GM10266 (cell line): ENCODE measurements around the gene CCND2.
A peak's percentile ranks its signal among the peaks of the same experiment; 100 is the strongest.

Experiments used
- DNase-seq: peaks from one replicate; pipeline ENCODE4 v3.0.0; 2012; ENCODE audit errors: extremely low spot score
- TF ChIP-seq, protein P1 (sequence below): IDR thresholded peaks from 2 replicates; pipeline ENCODE4 v1.5.1; 2012; ENCODE audit warnings: mild to moderate bottlenecking, low read depth; ENCODE audit not compliant: control insufficient read depth, insufficient read depth; ENCODE audit errors: missing control alignments

The CCND2 gene

DNA sequence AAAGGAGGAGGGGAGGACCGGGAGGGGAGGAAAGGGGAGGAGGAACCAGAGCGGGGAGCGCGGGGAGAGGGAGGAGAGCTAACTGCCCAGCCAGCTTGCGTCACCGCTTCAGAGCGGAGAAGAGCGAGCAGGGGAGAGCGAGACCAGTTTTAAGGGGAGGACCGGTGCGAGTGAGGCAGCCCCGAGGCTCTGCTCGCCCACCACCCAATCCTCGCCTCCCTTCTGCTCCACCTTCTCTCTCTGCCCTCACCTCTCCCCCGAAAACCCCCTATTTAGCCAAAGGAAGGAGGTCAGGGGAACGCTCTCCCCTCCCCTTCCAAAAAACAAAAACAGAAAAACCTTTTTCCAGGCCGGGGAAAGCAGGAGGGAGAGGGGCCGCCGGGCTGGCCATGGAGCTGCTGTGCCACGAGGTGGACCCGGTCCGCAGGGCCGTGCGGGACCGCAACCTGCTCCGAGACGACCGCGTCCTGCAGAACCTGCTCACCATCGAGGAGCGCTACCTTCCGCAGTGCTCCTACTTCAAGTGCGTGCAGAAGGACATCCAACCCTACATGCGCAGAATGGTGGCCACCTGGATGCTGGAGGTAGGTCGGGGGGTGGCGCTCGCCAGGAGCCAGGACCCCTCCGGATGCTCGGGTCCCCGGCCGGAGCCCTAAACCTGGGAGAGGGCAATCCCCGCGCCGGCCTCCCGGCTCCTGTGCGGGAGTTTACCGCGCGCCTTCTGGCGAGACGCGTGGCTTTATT is at the start of gene CCND2:
Gene CCND2 (plus strand): TSS at position 111 of the 744 bp plus-strand sequence. CDS start 279 bp downstream, at position 390.
- TF ChIP-seq, protein P1, sequence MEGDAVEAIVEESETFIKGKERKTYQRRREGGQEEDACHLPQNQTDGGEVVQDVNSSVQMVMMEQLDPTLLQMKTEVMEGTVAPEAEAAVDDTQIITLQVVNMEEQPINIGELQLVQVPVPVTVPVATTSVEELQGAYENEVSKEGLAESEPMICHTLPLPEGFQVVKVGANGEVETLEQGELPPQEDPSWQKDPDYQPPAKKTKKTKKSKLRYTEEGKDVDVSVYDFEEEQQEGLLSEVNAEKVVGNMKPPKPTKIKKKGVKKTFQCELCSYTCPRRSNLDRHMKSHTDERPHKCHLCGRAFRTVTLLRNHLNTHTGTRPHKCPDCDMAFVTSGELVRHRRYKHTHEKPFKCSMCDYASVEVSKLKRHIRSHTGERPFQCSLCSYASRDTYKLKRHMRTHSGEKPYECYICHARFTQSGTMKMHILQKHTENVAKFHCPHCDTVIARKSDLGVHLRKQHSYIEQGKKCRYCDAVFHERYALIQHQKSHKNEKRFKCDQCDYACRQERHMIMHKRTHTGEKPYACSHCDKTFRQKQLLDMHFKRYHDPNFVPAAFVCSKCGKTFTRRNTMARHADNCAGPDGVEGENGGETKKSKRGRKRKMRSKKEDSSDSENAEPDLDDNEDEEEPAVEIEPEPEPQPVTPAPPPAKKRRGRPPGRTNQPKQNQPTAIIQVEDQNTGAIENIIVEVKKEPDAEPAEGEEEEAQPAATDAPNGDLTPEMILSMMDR, result no peak
- peak; percentile 84 for DNase-seq

DNA sequence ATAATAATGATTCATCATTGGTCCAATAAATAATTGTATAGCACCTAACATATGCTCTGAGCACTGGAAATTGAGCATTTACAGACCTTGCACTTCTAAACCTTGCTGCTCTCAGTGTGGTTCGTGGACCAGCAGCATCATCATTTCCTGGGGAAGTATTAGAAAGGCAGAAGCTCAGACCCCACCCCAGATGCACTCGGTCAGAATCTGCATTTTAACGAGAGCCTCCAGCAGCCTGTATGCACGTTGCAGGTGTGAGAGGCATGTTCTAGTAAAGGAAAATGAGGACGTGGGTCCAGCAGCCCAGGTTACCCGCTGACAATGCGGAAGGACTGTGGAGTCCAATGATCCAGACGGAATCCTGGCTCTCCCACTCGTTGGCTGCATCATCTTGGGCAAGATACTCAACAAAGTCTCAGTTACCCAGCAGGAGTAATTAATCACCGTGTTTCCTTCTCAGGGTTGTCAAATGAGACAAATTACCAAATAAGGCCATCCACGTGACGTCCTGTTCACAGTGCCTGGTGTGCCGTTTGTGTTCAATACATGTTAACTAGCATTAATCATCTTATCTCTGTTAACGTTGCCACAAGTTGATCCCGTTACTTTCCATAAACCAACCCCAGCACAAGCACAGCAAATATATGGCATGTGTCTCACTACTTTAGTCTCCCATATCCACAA is 49.2 kb upstream of the CCND2 start:
- TF ChIP-seq, protein P1, result no peak
- DNase-seq, result no peak

DNA sequence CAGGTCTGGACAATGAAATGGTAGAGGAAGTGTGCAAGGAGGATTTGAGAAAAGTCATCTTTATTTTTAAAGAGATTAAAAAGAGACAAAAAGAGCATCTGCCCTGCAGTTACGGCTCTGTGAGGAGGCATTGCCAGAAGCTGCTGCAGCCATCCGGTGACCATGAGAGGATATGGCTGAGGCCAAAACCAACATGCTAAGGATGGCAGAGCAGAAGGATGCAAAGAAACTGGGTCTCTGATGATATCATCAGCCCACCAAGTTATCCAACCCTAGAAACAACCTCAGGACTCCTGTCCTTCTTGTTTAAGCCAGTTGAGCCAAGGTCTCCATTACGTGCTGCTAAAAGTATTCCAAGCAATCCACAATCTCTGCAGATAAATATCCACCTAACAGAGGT is 48.0 kb upstream of the CCND2 start:
- no peak for DNase-seq

DNA sequence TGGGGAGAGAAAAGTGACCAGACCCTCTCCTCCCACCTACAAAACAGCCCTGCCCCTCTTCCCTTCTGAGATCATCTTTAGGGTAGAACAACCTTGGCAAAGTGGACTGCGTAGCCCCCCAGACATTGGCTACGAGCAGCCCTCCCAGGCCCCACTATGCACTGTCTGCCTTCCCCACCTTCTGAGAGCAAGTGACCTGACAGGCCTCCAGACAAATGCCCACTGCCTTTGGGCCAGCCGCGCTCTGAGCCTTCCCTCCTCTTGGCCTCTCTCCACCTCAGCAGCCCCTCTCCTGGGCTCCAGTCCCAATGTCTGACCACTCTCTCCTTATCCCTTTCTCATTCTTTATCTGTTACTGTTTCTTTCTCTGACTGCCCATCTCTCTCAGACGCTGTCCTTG is 46.5 kb upstream of the CCND2 start:
- TF ChIP-seq, protein P1, result no peak
- DNase-seq, result no peak

More for the DNA sequence above, 48.0 kb upstream of the CCND2 start:
- TF ChIP-seq, protein P1, result no peak

DNA sequence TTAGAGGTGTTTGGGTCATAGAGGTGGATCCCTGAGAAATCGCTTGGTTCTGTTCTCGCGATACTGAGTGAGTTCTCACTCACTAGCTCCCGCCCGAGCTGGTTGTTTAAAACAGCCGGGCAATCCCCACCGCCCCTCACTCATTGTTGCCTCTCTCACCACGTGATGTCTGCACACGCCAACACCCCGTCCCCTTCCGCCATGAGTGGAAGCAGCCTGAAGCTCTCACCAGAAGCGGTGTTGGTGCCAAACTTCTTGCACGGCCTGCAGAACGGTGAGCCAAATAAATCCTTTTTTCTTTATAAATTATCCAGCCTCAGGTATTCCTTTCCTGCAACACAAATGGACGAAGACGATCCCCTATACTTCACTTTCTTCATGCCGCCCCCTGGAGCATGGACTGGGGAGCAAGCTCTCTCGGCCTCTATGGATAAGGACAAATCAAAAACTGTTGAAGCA is 45.4 kb upstream of the CCND2 start:
- DNase-seq, result no peak
- TF ChIP-seq, protein P1, result no peak

DNA sequence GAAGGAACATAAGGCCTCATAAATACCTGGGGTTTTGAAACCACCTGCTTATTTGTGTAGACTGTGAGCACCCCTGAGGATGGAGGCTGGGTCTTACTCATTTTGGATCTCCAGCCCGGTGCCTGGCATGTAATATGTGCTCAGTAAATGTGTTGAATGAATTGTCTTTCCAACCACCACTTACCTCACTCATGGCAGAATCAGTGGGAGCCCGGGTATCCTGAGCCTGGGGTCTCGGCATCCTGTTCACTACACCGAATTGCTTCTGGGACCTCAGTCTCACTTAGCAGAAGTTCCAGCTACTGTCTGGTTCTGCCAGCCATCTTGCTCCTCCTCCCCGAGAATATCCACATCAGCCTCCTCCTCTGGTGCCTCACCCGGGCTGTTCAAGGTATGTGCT is 43.0 kb upstream of the CCND2 start:
- DNase-seq, result no peak
- TF ChIP-seq, protein P1, result no peak

DNA sequence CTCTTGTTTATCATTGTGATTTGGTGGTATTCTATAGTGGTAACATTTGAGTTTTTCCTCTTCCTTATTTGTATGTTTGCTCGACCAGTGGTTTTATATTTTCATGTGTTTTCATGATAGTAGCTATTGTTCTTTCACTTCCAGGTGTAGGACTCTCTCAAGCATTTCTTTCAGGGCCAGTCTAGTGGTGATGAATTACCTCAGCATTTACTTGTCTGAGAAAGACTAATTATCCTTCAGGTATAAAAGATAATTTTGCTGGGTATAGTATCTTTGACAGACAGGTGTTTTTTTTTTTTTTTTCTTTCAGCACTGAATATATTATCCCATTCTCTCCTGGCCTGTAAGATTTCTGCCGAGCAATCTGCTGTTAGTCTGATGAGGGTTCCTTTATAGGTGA is 35.0 kb upstream of the CCND2 start:
- DNase-seq, result no peak
- TF ChIP-seq, protein P1, result no peak
